Liver (tissue), 3 donors: Measurements from ENCODE around the gene SIRT5.

Experiments used
- ATF3 ChIP-seq: IDR thresholded peaks from 2 replicates; pipeline ENCODE4 v1.6.1; 2016; ENCODE audit warnings: antibody characterized with exemption
- CTCF ChIP-seq: fragments of 150-350 bp; IDR thresholded peaks from 2 replicates; pipeline ENCODE4 v1.5.1; 2017; ENCODE audit warnings: improper control_type of control experiment, low read depth, low read length; ENCODE audit not compliant: missing input control
- EGR1 ChIP-seq, 2 donors: IDR thresholded peaks; 2 replicates each; pipeline ENCODE4 v1.6.1; 2016 to 2018; ENCODE audit warnings: antibody characterized with exemption in 2 of 2, low read depth in 2 of 2
- FOXA1 ChIP-seq: IDR thresholded peaks from 2 replicates; pipeline ENCODE4 v1.6.1; 2016; ENCODE audit warnings: antibody characterized with exemption
- GABPA ChIP-seq, 2 donors: IDR thresholded peaks in 1 of 2; conservative IDR thresholded peaks in 1 of 2; 2 replicates each; pipeline ENCODE4 v1.6.1; 2016; ENCODE audit warnings: antibody characterized with exemption in 2 of 2, mild to moderate bottlenecking in 1 of 2, moderate library complexity in 1 of 2
- JUND ChIP-seq, 2 donors: IDR thresholded peaks; 2 replicates each; pipeline ENCODE4 v1.6.1; 2016; ENCODE audit warnings: antibody characterized with exemption in 2 of 2
- RAD21 ChIP-seq, 2 donors: IDR thresholded peaks; 2 replicates each; pipeline ENCODE4 v1.6.1; 2016; ENCODE audit warnings: antibody characterized with exemption in 2 of 2, mild to moderate bottlenecking in 2 of 2
- SP1 ChIP-seq: IDR thresholded peaks from 2 replicates; pipeline ENCODE4 v1.6.1; 2018; ENCODE audit warnings: antibody characterized with exemption, mild to moderate bottlenecking
- TAF1 ChIP-seq: conservative IDR thresholded peaks from 2 replicates; pipeline ENCODE4 v1.6.1; 2016; ENCODE audit warnings: antibody characterized with exemption, mild to moderate bottlenecking
- YY1 ChIP-seq: IDR thresholded peaks from 2 replicates; pipeline ENCODE4 v1.6.1; 2016; ENCODE audit warnings: antibody characterized with exemption, mild to moderate bottlenecking
- TF ChIP-seq, protein P1 (sequence below): IDR thresholded peaks from 2 replicates; pipeline ENCODE4 v1.6.1; 2016; ENCODE audit warnings: antibody characterized with exemption
- donor health status: healthy.
- donor health status: healthy.

GRCh38 chr6:13611715-13612114 lies 37.3 kb downstream of the SIRT5 start:
- TF ChIP-seq CTCF, result no peak
- TF ChIP-seq TAF1, result no peak
- no peak for TF ChIP-seq EGR1 (IDR thresholded peaks at IDR 0.05; ENCODE audit: low read depth in 2 of 2)
- TF ChIP-seq, protein P1, sequence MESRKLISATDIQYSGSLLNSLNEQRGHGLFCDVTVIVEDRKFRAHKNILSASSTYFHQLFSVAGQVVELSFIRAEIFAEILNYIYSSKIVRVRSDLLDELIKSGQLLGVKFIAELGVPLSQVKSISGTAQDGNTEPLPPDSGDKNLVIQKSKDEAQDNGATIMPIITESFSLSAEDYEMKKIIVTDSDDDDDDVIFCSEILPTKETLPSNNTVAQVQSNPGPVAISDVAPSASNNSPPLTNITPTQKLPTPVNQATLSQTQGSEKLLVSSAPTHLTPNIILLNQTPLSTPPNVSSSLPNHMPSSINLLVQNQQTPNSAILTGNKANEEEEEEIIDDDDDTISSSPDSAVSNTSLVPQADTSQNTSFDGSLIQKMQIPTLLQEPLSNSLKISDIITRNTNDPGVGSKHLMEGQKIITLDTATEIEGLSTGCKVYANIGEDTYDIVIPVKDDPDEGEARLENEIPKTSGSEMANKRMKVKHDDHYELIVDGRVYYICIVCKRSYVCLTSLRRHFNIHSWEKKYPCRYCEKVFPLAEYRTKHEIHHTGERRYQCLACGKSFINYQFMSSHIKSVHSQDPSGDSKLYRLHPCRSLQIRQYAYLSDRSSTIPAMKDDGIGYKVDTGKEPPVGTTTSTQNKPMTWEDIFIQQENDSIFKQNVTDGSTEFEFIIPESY, result no peak
- TF ChIP-seq JUND (IDR thresholded peaks at IDR 0.05), result no peak
- TF ChIP-seq FOXA1, result no peak
- TF ChIP-seq SP1, result no peak
- TF ChIP-seq ATF3, result no peak
- no peak for TF ChIP-seq YY1
- TF ChIP-seq GABPA (IDR thresholded peaks at IDR 0.05 in 1 of 2, conservative IDR thresholded peaks at IDR 0.05 in 1 of 2), result no peak
- no peak for TF ChIP-seq RAD21 (IDR thresholded peaks at IDR 0.05)
